PFSK-1 (cell line): ENCODE results near the gene GSC.

ENCODE experiments used
- FOXP2 ChIP-seq: optimal IDR thresholded peaks from 2 replicates; pipeline ENCODE3; 2011; ENCODE audit warnings: borderline replicate concordance, control low read depth, inconsistent platforms; ENCODE audit not compliant: insufficient read depth; ENCODE audit errors: extremely low read length, extremely low read depth
- POLR2AphosphoS5 ChIP-seq: IDR thresholded peaks from 2 replicates; pipeline ENCODE4 v1.6.1; 2012; ENCODE audit warnings: low read depth, mild to moderate bottlenecking, control low read depth, low read length, moderate library complexity
- REST ChIP-seq, 2 experiments: IDR thresholded peaks; 2 replicates each; pipeline versions ENCODE4 v1.6.1 to v1.8.0; 2011 to 2012; ENCODE audit warnings: low read depth in 2 of 2, low read length in 2 of 2, control low read depth in 1 of 2, inconsistent platforms in 1 of 2, mild to moderate bottlenecking in 1 of 2, moderate library complexity in 1 of 2; ENCODE audit not compliant: insufficient read depth in 1 of 2
- SIN3A ChIP-seq: IDR thresholded peaks from 2 replicates; pipeline ENCODE4 v1.6.1; 2012; ENCODE audit warnings: mild to moderate bottlenecking, low read length, moderate library complexity, borderline replicate concordance; ENCODE audit not compliant: insufficient read depth
- TAF1 ChIP-seq: IDR thresholded peaks from 2 replicates; pipeline ENCODE4 v1.6.1; 2012; ENCODE audit warnings: low read length, control low read depth, borderline replicate concordance; ENCODE audit not compliant: insufficient read depth

Gene GSC

GRCh38 chr14:94775871-94776210 is 5.9 kb upstream of the GSC start:
- TF ChIP-seq SIN3A (no peak), REST (IDR thresholded peaks at IDR 0.05; ENCODE audit: insufficient read depth in 1 of 2, low read depth in 2 of 2, low read length in 2 of 2) (no peak), TAF1 (no peak), POLR2AphosphoS5 (no peak), FOXP2 (no peak)

- no peak for TF ChIP-seq FOXP2
- TF ChIP-seq POLR2AphosphoS5: no peak
- no peak for TF ChIP-seq SIN3A
- no peak for TF ChIP-seq TAF1
- TF ChIP-seq REST (IDR thresholded peaks at IDR 0.05; ENCODE audit: insufficient read depth in 1 of 2, low read depth in 2 of 2, low read length in 2 of 2): no peak
Measured at GRCh38 chr14:94775091-94775870, 5.4 kb upstream of the GSC start.

- no peak for TF ChIP-seq TAF1
- no peak for TF ChIP-seq SIN3A
- no peak for TF ChIP-seq POLR2AphosphoS5
- no peak for TF ChIP-seq FOXP2
- TF ChIP-seq REST (IDR thresholded peaks at IDR 0.05; ENCODE audit: insufficient read depth in 1 of 2, low read depth in 2 of 2, low read length in 2 of 2): no peak
Measured at GRCh38 chr14:94774344-94775090, 4.6 kb upstream of the GSC start.

- TF ChIP-seq SIN3A (no peak), TAF1 (no peak), REST (IDR thresholded peaks at IDR 0.05; ENCODE audit: insufficient read depth in 1 of 2, low read depth in 2 of 2, low read length in 2 of 2) (no peak)
Measured at GRCh38 chr14:94773655-94774343, 3.9 kb upstream of the GSC start.
